OCI-LY1 (cell line): ENCODE results near the gene FTCD.

Source experiments
- H2AFZ ChIP-seq: fragments of 200-600 bp; sonication (generic), shearing (Covaris generic); 2 replicates; pipeline ENCODE4 v1.6.0; 2014; ENCODE audit warnings: antibody characterized with exemption, mild to moderate bottlenecking, low read length
- H3F3A ChIP-seq: fragments of 200-600 bp; sonication (generic), shearing (Covaris generic); 2 replicates; pipeline ENCODE4 v1.6.0; 2014; ENCODE audit warnings: mild to moderate bottlenecking, antibody characterized with exemption, low read length, moderate library complexity; ENCODE audit not compliant: insufficient read depth
- H3K27ac ChIP-seq: fragments of 200-600 bp; sonication (generic); 2 replicates; pipeline ENCODE4 v1.5.1; 2014; ENCODE audit warnings: low read length, mixed run types, mild to moderate bottlenecking, low read depth; ENCODE audit not compliant: poor library complexity, severe bottlenecking
- H3K27me3 ChIP-seq: fragments of 200-600 bp; sonication (generic); 2 replicates; pipeline ENCODE4 v1.6.0; 2014; ENCODE audit warnings: antibody characterized with exemption, mild to moderate bottlenecking, low read length, moderate library complexity; ENCODE audit not compliant: insufficient read depth
- H3K36me3 ChIP-seq: fragments of 200-600 bp; sonication (generic); 2 replicates; pipeline ENCODE4 v1.6.1; 2014; ENCODE audit warnings: mild to moderate bottlenecking, antibody characterized with exemption, low read length, moderate library complexity, mixed read lengths; ENCODE audit not compliant: insufficient read depth
- H3K4me1 ChIP-seq: fragments of 200-600 bp; sonication (generic); 2 replicates; pipeline ENCODE4 v1.5.1; 2014; ENCODE audit warnings: mild to moderate bottlenecking, low read length, moderate library complexity; ENCODE audit not compliant: insufficient read depth, severe bottlenecking
- H3K4me2 ChIP-seq: fragments of 200-600 bp; sonication (generic), shearing (Covaris generic); 2 replicates; pipeline ENCODE4 v1.6.1; 2014; ENCODE audit warnings: low read length
- H3K4me3 ChIP-seq: fragments of 200-600 bp; sonication (generic); 2 replicates; pipeline ENCODE4 v1.5.1; 2014; ENCODE audit warnings: low read length, low read depth, mild to moderate bottlenecking, mixed read lengths; ENCODE audit not compliant: poor library complexity, severe bottlenecking
- H3K79me2 ChIP-seq: fragments of 200-600 bp; shearing (Covaris generic); 2 replicates; pipeline ENCODE4 v1.6.1; 2016; ENCODE audit warnings: mixed run types, low read length, mixed read lengths; ENCODE audit not compliant: insufficient read depth
- H3K9ac ChIP-seq: fragments of 200-600 bp; sonication (generic), shearing (Covaris generic); 2 replicates; pipeline ENCODE4 v1.6.1; 2014; ENCODE audit warnings: mild to moderate bottlenecking, low read length, mixed read lengths
- H3K9me2 ChIP-seq: fragments of 200-600 bp; sonication (generic), shearing (Covaris generic); 2 replicates; pipeline ENCODE4 v1.6.1; 2014; ENCODE audit warnings: low read depth, mild to moderate bottlenecking, low read length, mixed read lengths
- H3K9me3 ChIP-seq: fragments of 200-600 bp; shearing (Covaris generic); 2 replicates; pipeline ENCODE4 v1.6.1; 2014; ENCODE audit warnings: low read length, mixed read lengths
- H4K20me1 ChIP-seq: fragments of 200-600 bp; sonication (generic), shearing (Covaris generic); 2 replicates; pipeline ENCODE4 v1.6.0; 2016; ENCODE audit warnings: mild to moderate bottlenecking, low read length; ENCODE audit not compliant: insufficient read depth
- EZH2 ChIP-seq: fragments of 200-600 bp; sonication (generic), shearing (Covaris generic); IDR thresholded peaks from 2 replicates; pipeline ENCODE4 v1.8.0; 2017; ENCODE audit warnings: borderline replicate concordance, mixed run types, mild to moderate bottlenecking, antibody characterized with exemption, low read length, moderate library complexity, mixed read lengths
- TF ChIP-seq, protein P1 (sequence below): fragments of 200-600 bp; sonication (generic), shearing (Covaris generic); IDR thresholded peaks from 2 replicates; pipeline ENCODE4 v1.5.1; 2017; ENCODE audit warnings: mild to moderate bottlenecking, antibody characterized with exemption, low read length, moderate library complexity, mixed read lengths

FTCD gene

GRCh38 chr21:46173573-46173972 is 18.2 kb upstream of the FTCD start:
- Histone ChIP-seq H3K36me3 (no peaks in the 10 kb centered on the region; the same call in 1 of the 2 replicates), H2AFZ (no peak overlapping the region), H3K4me3 (no peak overlapping the region), H3K9me3 (peaks cover 3% of the 10 kb centered on the region; the same call in 1 of the 2 replicates), H3K27me3 (no peaks in the 10 kb centered on the region; the same call in 1 of the 2 replicates), H3K4me1 (no peaks in the 10 kb centered on the region), H3K9me2 (no peaks in the 10 kb centered on the region), H3K27ac (no peak overlapping the region), H4K20me1 (no peaks in the 10 kb centered on the region), H3K4me2 (no peak overlapping the region), H3F3A (no peaks in the 10 kb centered on the region), H3K79me2 (no peaks in the 10 kb centered on the region), H3K9ac (no peak overlapping the region)
- TF ChIP-seq, protein P1, sequence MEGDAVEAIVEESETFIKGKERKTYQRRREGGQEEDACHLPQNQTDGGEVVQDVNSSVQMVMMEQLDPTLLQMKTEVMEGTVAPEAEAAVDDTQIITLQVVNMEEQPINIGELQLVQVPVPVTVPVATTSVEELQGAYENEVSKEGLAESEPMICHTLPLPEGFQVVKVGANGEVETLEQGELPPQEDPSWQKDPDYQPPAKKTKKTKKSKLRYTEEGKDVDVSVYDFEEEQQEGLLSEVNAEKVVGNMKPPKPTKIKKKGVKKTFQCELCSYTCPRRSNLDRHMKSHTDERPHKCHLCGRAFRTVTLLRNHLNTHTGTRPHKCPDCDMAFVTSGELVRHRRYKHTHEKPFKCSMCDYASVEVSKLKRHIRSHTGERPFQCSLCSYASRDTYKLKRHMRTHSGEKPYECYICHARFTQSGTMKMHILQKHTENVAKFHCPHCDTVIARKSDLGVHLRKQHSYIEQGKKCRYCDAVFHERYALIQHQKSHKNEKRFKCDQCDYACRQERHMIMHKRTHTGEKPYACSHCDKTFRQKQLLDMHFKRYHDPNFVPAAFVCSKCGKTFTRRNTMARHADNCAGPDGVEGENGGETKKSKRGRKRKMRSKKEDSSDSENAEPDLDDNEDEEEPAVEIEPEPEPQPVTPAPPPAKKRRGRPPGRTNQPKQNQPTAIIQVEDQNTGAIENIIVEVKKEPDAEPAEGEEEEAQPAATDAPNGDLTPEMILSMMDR: no peak
- no peak for TF ChIP-seq EZH2

- no peaks in the 10 kb centered on the region for H3K4me1 ChIP-seq
- H3K36me3 ChIP-seq: no peaks in the 10 kb centered on the region; the same call in 1 of the 2 replicates
- no peaks in the 10 kb centered on the region for H4K20me1 ChIP-seq
- no peak overlapping the region for H3K4me2 ChIP-seq
- H3K9me3 ChIP-seq: peaks cover 3% of the 10 kb centered on the region; the same call in 1 of the 2 replicates
- no peak overlapping the region for H2AFZ ChIP-seq
- H3K79me2 ChIP-seq: no peaks in the 10 kb centered on the region
- TF ChIP-seq, protein P1: no peak
- TF ChIP-seq EZH2: no peak
- H3K9me2 ChIP-seq: no peaks in the 10 kb centered on the region
- no peak overlapping the region for H3K27ac ChIP-seq
- no peak overlapping the region for H3K4me3 ChIP-seq
- H3K27me3 ChIP-seq: no peaks in the 10 kb centered on the region; the same call in 1 of the 2 replicates
- no peaks in the 10 kb centered on the region for H3F3A ChIP-seq
- H3K9ac ChIP-seq: no peak overlapping the region
Measured at GRCh38 chr21:46172863-46173528, 17.6 kb upstream of the FTCD start.

DNA sequence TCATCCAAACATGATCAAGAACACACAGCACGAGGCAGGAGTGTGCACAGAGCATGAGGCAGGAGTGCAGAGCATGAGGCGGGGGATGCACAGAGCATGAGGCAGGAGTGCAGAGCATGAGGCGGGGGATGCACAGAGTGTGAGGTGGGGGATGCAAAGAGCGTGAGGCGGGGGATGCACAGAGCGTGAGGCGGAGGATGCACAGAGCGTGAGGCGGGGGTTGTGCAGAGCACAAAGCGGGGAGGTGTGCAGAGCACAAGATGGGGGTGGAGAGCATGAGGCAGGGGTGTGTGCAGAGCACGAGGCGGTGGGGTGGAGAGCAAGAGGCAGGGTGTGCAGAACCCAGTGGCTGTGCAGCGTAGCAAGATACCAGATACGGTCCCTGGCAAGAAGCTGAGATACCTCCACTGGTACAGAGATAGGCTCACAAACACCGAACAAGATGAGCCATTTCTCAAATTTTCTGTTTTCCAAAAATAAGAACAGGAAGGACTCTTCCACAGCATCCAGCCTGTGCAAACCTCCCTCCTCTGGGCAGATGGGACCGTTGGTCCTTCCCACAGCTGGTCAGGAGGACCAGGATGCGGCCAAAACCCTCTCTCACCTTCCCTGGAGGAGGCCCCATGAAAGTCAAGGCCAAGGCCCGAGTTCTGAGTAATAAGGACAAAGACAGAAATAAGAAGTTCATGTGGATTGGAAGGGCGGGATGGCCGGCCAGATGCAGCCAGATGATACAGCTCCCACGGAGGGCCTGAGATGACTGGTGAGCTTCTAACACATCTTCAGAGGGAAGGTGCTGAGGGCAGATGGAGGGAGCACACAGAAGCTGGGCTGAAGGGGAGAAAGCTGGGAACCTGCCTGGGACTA is 16.9 kb upstream of the FTCD start:
- Histone ChIP-seq H2AFZ (no peak overlapping the region), H3K4me2 (no peak overlapping the region), H3K79me2 (no peaks in the 10 kb centered on the region), H3K27ac (no peak overlapping the region), H4K20me1 (no peaks in the 10 kb centered on the region), H3K9ac (no peak overlapping the region), H3K4me3 (no peak overlapping the region), H3K9me2 (no peaks in the 10 kb centered on the region), H3F3A (no peaks in the 10 kb centered on the region), H3K9me3 (peaks cover 3% of the 10 kb centered on the region; the same call in 1 of the 2 replicates), H3K36me3 (no peaks in the 10 kb centered on the region; the same call in 1 of the 2 replicates), H3K27me3 (no peaks in the 10 kb centered on the region; the same call in 1 of the 2 replicates), H3K4me1 (no peaks in the 10 kb centered on the region)
- TF ChIP-seq, protein P1: no peak
- TF ChIP-seq EZH2: no peak
